Muscle layer of duodenum (tissue), 2 donors: ENCODE measurements around the gene GDPD5.

Experiments used
- H3K27ac ChIP-seq: one replicate; pipeline ENCODE4 v1.7.0; 2013; ENCODE audit warnings: mild to moderate bottlenecking, low read length
- H3K27me3 ChIP-seq: one replicate; pipeline ENCODE4 v1.7.0; 2013; ENCODE audit warnings: low read depth, mild to moderate bottlenecking, control low read depth, low read length
- H3K36me3 ChIP-seq, 2 donors: one replicate each; pipeline ENCODE4 v1.7.0; 2013; ENCODE audit warnings: low read length in 2 of 2, control low read depth in 1 of 2, mild to moderate bottlenecking in 1 of 2; ENCODE audit not compliant: insufficient read depth in 2 of 2, control insufficient read depth in 1 of 2
- H3K4me1 ChIP-seq, 2 donors: one replicate each; pipeline ENCODE4 v1.7.0; 2013; ENCODE audit warnings: low read length in 2 of 2, mild to moderate bottlenecking in 2 of 2, control low read depth in 1 of 2, moderate library complexity in 1 of 2; ENCODE audit not compliant: insufficient read depth in 2 of 2, control insufficient read depth in 1 of 2
- H3K4me3 ChIP-seq, 2 donors: one replicate each; pipeline ENCODE4 v1.7.0; 2013; ENCODE audit warnings: low read length in 2 of 2, low read depth in 1 of 2, mild to moderate bottlenecking in 1 of 2
- H3K9me3 ChIP-seq, 2 donors: one replicate each; pipeline ENCODE4 v1.7.0; 2013; ENCODE audit warnings: low read length in 2 of 2, control low read depth in 1 of 2, mild to moderate bottlenecking in 1 of 2; ENCODE audit not compliant: control insufficient read depth in 1 of 2
- donor health status: healthy.

GDPD5 gene

GRCh38 chr11:75433443-75433842, 92.3 kb downstream of the GDPD5 start:
- no peaks in the 10 kb centered on the region for H3K36me3 ChIP-seq
- peaks cover 0 to 6% of the 10 kb centered on the region in 2 donors for H3K4me1 ChIP-seq
- peaks cover 28% of the 10 kb centered on the region for H3K27me3 ChIP-seq
- no peak overlapping the region for H3K4me3 ChIP-seq
- no peak overlapping the region for H3K27ac ChIP-seq
- H3K9me3 ChIP-seq, result no peaks in the 10 kb centered on the region

DNA sequence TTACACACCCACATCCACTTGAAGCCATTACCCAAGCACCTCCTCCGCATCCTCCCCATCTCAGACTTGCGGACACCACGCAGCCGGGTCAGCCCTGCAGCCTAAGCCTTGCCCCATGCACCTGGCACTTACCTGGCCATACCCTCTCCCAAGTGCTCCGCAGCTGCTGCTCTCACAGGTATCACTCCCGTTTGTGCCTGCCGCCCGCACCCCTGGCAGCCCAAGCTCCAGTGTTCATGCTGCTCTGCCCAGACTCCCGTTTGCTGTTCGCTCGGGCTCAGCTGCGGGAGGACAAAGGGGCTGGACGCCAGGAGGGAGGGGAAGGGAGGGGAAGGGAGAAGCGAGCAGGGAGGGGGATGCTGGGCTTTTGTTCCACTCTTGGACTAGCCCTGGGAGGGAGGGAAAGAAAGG, 92.8 kb downstream of the GDPD5 start, which contains the start of gene KLHL35:
Gene KLHL35, minus strand, starts transcription at position 293 of the 411 bp plus-strand sequence. CDS start 2,574 bp downstream, outside the sequence.
- Histone ChIP-seq H3K27ac (no peak within 1 kb of the TSS), H3K4me3 (no peak within 1 kb of the TSS), H3K4me1 (peaks cover 0 to 6% of the 10 kb centered on the region in 2 donors), H3K27me3 (peaks cover 28% of the 10 kb centered on the region), H3K36me3 (no peaks in the 10 kb centered on the region), H3K9me3 (no peaks in the 10 kb centered on the region)

DNA sequence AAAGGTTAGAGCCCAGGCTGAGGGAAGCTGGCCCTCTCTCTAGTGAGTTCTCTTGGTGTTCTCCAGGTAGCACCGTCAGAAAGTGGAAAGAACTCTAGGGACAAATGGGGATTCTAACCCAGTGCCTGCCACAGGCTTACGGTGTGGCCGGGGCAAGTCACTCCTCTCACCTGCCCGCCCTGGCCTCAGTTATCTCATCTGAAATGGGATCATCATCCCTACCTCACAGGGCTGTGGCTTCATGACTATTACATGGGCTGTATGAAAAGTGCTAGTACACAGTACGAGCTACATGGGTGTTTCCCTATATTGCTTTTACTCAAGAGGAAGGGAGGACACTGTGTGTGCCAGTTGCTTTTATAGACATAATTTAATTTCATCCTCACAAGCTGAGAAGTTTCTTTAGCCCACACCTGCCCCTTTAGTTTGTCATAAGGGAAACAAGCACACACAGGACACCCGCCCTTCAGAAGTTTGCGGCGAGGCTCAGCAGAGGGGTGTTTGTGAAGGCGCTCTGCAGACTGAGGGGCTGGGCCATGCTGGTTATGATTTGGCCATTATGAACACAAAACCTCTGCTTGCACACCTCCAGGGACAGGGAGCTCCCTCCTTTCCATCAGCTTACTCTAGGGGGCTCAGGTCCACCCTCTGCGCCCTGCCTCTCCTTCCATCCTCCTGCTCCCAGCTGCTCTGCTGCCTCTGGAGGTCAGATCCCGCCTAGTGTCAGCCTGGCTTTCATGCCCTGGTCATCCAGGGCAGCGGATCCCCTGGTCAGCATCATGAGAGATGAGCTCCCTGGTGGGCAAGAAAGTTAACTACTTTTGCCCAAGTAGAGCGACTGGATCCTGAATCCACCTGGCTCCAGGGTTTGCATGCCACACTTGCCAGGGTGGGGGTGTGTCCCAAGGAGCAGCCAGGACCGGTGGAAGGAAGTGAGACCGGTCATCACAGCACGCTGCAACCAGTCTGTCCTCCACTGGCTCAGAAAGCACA, 93.9 kb downstream of the GDPD5 start:
- Histone ChIP-seq H3K36me3 (no peaks in the 10 kb centered on the region), H3K9me3 (no peaks in the 10 kb centered on the region), H3K27ac (no peak overlapping the region), H3K27me3 (peaks cover 28% of the 10 kb centered on the region), H3K4me3 (no peak overlapping the region), H3K4me1 (peaks cover 0 to 6% of the 10 kb centered on the region in 2 donors)

DNA sequence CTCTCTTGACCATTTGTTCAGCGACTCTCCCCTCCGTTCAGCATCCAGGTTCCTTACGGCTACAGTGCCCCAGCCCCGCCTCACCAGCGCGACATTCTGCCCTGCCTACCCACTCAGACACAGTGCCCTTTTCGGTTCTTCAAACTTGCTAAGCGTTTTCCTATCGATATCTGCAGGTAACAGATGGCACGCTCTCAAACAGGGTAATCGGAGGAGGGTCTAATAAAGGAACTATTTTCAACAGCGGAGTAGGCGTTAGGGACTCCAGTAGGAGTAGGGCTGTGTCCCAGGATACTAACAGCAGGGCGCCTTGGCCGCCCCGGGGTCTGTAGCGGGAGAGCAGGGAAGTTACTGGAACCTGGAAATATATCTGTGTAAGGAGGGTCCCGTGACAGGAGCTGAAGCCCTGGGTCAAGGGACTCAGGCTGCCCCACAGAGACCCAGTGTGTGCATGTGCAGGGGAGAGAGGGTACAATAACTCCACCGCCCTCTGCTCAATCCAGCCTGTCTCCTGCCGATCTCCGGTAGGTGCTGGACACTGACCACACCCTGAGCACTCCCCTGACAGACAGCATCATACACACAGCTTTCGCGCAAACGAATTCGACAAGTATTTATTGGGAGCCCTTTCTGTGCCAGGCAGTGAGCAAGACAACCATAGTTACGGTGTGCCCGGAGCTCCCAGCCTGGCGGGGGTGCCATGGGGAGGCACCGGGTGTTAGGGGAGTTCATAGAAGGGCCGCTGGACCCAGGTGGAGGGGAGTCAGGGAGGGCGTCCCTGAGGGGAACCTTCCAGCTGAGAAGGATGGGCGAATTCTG, 94.8 kb downstream of the GDPD5 start:
- Histone ChIP-seq H3K27ac (no peak overlapping the region), H3K27me3 (peaks cover 28% of the 10 kb centered on the region), H3K4me3 (peak overlapping the region; percentile 22 to 43)

GRCh38 chr11:75429902-75430713, 95.6 kb downstream of the GDPD5 start:
- peaks cover 28% of the 10 kb centered on the region for H3K27me3 ChIP-seq
- H3K4me3 ChIP-seq, result peak overlapping the region; percentile 22 to 43
- H3K27ac ChIP-seq, result no peak overlapping the region
- H3K9me3 ChIP-seq, result no peaks in the 10 kb centered on the region
- peaks cover 0 to 6% of the 10 kb centered on the region in 2 donors for H3K4me1 ChIP-seq
- no peaks in the 10 kb centered on the region for H3K36me3 ChIP-seq

More for the DNA sequence above, 94.8 kb downstream of the GDPD5 start:
- Histone ChIP-seq H3K4me1 (peaks cover 0 to 6% of the 10 kb centered on the region in 2 donors), H3K36me3 (no peaks in the 10 kb centered on the region), H3K9me3 (no peaks in the 10 kb centered on the region)

DNA sequence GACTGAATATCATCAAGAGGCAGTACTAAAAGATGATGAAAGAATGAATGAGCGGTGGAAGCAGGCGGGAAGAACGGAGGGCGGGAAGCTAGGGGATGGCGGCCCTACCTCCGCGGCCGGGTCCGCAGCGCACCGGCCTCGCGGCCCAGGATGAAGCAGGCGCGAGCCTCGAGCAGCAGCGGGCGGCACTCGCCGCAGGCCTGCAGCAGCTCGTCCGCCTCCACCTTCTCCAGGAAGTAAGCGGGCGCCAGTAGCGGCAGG, 96.2 kb downstream of the GDPD5 start:
- Histone ChIP-seq H3K4me3 (no peak overlapping the region), H3K27me3 (peaks cover 28% of the 10 kb centered on the region)

DNA sequence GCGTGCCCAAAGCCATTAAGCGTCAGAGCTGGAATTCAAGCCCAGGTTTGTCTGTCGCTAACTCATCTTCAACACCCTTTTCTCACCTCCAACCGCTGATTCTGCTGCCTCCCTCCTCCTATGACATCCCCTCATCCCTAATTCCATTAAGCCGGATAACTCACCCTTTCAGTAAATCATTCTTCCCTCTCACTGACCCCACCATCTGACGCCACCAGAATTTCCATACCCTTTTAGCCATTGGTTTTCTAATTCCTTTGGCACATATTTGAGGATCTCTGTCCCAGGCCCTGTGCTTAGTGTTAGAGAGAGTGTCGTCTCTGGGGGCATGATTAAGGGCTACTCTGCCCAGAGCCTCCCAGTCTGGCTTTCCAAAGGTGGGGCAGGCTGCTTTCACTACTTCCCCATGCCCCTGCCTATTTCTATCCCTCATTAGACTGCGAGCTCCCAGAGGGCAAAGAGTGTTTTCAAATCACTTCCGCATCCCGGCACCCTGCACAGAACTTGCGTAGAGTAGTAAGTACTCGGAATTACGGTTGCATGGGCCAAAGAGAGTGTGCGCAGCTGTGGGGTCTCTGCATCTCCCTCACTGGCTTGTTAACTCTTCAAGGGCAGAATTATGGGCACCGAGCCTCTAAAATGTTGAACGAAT, 96.6 kb downstream of the GDPD5 start:
- Histone ChIP-seq H3K4me3 (no peak overlapping the region), H3K27ac (no peak overlapping the region), H3K9me3 (no peaks in the 10 kb centered on the region), H3K4me1 (peaks cover 0 to 6% of the 10 kb centered on the region in 2 donors), H3K36me3 (peaks cover 0 to 5% of the 10 kb centered on the region in 2 donors), H3K27me3 (peaks cover 28% of the 10 kb centered on the region)

More for the DNA sequence above, 96.2 kb downstream of the GDPD5 start:
- peaks cover 0 to 6% of the 10 kb centered on the region in 2 donors for H3K4me1 ChIP-seq
- no peaks in the 10 kb centered on the region for H3K9me3 ChIP-seq
- peaks cover 0 to under 1% of the 10 kb centered on the region in 2 donors for H3K36me3 ChIP-seq
- no peak overlapping the region for H3K27ac ChIP-seq

DNA sequence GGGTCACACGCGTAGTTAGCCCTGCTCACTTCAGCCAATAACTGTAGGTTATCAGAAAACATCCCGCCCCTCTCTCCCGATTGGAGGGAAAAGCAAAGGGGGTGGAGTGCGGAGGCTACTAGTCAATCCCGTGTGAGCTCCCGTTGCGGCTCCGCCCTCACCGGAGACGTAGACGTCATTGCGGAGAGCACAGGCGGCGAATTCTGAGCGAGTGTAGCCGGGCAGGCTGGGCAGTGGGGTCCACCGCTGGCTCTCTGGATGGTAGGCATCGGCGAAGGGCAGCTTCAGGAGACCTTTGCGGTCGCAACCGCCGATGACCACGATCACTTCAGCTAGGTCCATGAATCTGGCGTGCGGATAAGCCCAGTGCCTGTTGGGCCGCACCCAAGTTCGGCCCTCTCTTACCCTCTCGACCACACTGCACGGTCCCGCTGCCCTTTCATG, 97.4 kb downstream of the GDPD5 start:
- H3K4me3 ChIP-seq, result peak overlapping the region in 1 of 2 donors; percentile 7
- H3K27me3 ChIP-seq, result peaks cover 28% of the 10 kb centered on the region
- no peaks in the 10 kb centered on the region for H3K9me3 ChIP-seq
- no peak overlapping the region for H3K27ac ChIP-seq
- peaks cover 0 to 12% of the 10 kb centered on the region in 2 donors for H3K36me3 ChIP-seq
- H3K4me1 ChIP-seq, result peaks cover 0 to 6% of the 10 kb centered on the region in 2 donors

GRCh38 chr11:75427181-75427580, 98.6 kb downstream of the GDPD5 start:
- Histone ChIP-seq H3K9me3 (no peaks in the 10 kb centered on the region), H3K4me3 (no peak overlapping the region), H3K27ac (no peak overlapping the region), H3K36me3 (peaks cover 0 to 22% of the 10 kb centered on the region in 2 donors), H3K4me1 (peaks cover 0 to 6% of the 10 kb centered on the region in 2 donors), H3K27me3 (peaks cover 27% of the 10 kb centered on the region)

DNA sequence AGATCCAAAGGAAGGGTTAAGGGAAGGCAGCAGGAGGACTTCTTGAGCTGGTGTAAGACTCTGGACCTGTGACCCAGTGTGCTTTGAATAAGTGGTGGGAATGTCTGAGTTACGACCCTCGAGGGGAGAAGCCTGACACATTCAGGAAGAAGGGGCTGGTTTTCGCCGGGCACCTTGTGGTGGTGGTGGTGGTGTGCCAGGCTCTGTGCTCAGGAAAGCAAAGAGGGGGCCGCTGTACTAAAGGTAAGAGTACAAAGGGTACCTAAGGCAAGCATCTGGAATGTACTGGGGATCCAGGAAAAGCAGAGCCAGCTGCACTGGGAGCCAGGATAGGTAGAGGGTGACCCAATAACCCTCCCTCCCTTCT, 99.0 kb downstream of the GDPD5 start:
- H3K27me3 ChIP-seq, result peaks cover 24% of the 10 kb centered on the region
- peaks cover 0 to 22% of the 10 kb centered on the region in 2 donors for H3K36me3 ChIP-seq
- no peaks in the 10 kb centered on the region for H3K9me3 ChIP-seq
- peaks cover 0 to 6% of the 10 kb centered on the region in 2 donors for H3K4me1 ChIP-seq
- H3K27ac ChIP-seq, result no peak overlapping the region
- no peak overlapping the region for H3K4me3 ChIP-seq
